ENCODE data around the gene PRLR. TPM values are rescaled to one million over a fixed set of nuclear protein-coding genes. Genes with fewer than 3 reads are reported as not detected.

Gene PRLR
- total and polyA plus RNA-seq, 4 donors: 1.4 to 13.7 (median 3.9) TPM

Other genes with a start within 250 kb of the PRLR start
- gene AGXT2, start 182.5 kb downstream of the PRLR start, total RNA-seq: under 1 TPM in 1 of 2 donors, not detected in 1; 0.11 TPM
- under 1 TPM in 1 of 2 donors, not detected in 1; 0.21 TPM for gene AGXT2, start 182.5 kb downstream of the PRLR start, polyA plus RNA-seq (ENCODE audit: insufficient read length in 2 of 2)